HG03045 (cell line): ENCODE measurements around the gene KRTAP5-5.

ENCODE experiments used
- ATAC-seq: cut with Tn5 transposase; IDR thresholded peaks from one replicate; pipeline ENCODE4 v1.9.1; 2021; ENCODE audit warnings: mild to moderate bottlenecking, moderate library complexity; ENCODE audit not compliant: unreplicated experiment

Gene KRTAP5-5

GRCh38 chr11:1673446-1674172, 44.0 kb downstream of the KRTAP5-5 start:
- no peak for ATAC-seq

- ATAC-seq = no peak
These were observed 44.9 kb downstream of the KRTAP5-5 start for GRCh38 chr11:1674173-1675131.

- ATAC-seq = no peak
These were observed 46.1 kb downstream of the KRTAP5-5 start for GRCh38 chr11:1675536-1676228.

GRCh38 chr11:1676229-1676740, 46.7 kb downstream of the KRTAP5-5 start:
- no peak for ATAC-seq

- no peak for ATAC-seq
These were observed 50.3 kb downstream of the KRTAP5-5 start for GRCh38 chr11:1679881-1680280.
